Parathyroid adenoma (tissue), 2 donors: ENCODE data around the gene SUN5.
"Not testable (repeated sequence)": the region's sequence is repeated elsewhere in the genome, so short reads cannot be mapped to it uniquely, and the experiment has no call there.

Experiments
- H2AFZ ChIP-seq: fragments of 300-600 bp; sonication (generic); one replicate; pipeline ENCODE4 v1.7.0; 2017; ENCODE audit warnings: antibody characterized with exemption, mild to moderate bottlenecking
- H3K27ac ChIP-seq: fragments of 300-600 bp; sonication (generic); one replicate; pipeline ENCODE4 v1.7.0; 2017
- H3K27me3 ChIP-seq: fragments of 300-600 bp; sonication (generic); one replicate; pipeline ENCODE4 v1.7.0; 2017; ENCODE audit warnings: low read length; ENCODE audit not compliant: control insufficient read depth, insufficient read depth
- H3K36me3 ChIP-seq: fragments of 300-600 bp; sonication (generic); one replicate; pipeline ENCODE4 v1.7.0; 2017; ENCODE audit warnings: low read length; ENCODE audit not compliant: control insufficient read depth, insufficient read depth
- H3K4me1 ChIP-seq: fragments of 300-600 bp; sonication (generic); one replicate; pipeline ENCODE4 v1.7.0; 2017; ENCODE audit warnings: control low read depth
- H3K4me2 ChIP-seq: fragments of 300-600 bp; sonication (generic); one replicate; pipeline ENCODE4 v1.7.0; 2017; ENCODE audit warnings: low read length
- H3K4me3 ChIP-seq: fragments of 300-600 bp; sonication (generic); one replicate; pipeline ENCODE4 v1.7.0; 2017; ENCODE audit warnings: low read depth, low read length
- H3K79me2 ChIP-seq: fragments of 300-600 bp; sonication (generic); one replicate; pipeline ENCODE4 v1.7.0; 2017; ENCODE audit warnings: control low read depth
- H3K9ac ChIP-seq: fragments of 300-600 bp; sonication (generic); one replicate; pipeline ENCODE4 v1.7.0; 2017; ENCODE audit warnings: mild to moderate bottlenecking
- H3K9me3 ChIP-seq: fragments of 300-600 bp; sonication (generic); one replicate; pipeline ENCODE4 v1.7.0; 2017; ENCODE audit warnings: low read length; ENCODE audit not compliant: control insufficient read depth
- CTCF ChIP-seq: fragments of 300-600 bp; sonication (generic); IDR thresholded peaks from one replicate; pipeline ENCODE4 v1.7.0; 2017; ENCODE audit warnings: antibody characterized with exemption, mild to moderate bottlenecking
- donor health status: primary hyperparathyroidism.

Gene SUN5

DNA sequence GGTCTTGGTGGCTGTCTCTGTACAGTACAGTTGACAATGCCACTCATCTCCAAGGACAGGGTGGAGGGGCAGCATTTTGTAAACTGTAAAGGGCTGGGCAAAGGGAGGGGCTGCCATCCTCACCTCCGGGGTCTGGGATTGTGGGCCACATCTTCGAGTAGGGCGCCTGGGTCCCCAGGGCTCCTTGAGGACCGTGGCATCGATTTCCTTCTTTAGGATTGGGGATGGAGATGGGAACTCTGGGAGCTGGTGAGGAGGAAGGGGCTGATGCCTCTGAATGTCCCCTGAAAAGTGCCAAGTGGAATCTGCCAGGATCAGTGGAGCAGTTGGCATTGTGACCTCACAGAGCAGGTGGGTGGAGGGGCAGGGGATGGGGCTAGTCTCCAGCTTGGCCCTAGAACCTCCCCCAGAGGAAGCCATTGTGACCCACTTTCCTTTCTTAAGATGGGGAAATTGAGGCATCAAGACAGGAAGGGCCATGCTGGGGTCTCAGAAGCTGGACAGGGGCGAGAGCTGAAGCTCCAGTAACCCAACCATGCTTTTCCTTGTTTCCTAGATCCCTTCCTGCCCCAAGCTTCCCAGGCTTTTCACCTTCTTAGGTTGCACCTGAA lies at the start of gene SUN5:
TSS of gene SUN5 (minus strand) at position 293 of the 611 bp plus-strand sequence. CDS start at position 200, 93 bp downstream.
- Histone ChIP-seq H3K36me3 (no peaks in the 10 kb centered on the region), H3K4me1 (no peaks in the 10 kb centered on the region), H3K9me3 (no peaks in the 10 kb centered on the region), H3K79me2 (no peaks in the 10 kb centered on the region), H3K4me2 (no peak within 1 kb of the TSS), H3K4me3 (no peak within 1 kb of the TSS), H3K27me3 (no peaks in the 10 kb centered on the region), H3K9ac (no peak within 1 kb of the TSS), H3K27ac (no peak within 1 kb of the TSS), H2AFZ (no peak within 1 kb of the TSS)
- no peak for TF ChIP-seq CTCF

- no peaks in the 10 kb centered on the region for H3K27me3 ChIP-seq
- no peak within 1 kb of the TSS for H3K9ac ChIP-seq
- H3K36me3 ChIP-seq: no peaks in the 10 kb centered on the region
- H3K27ac ChIP-seq: no peak within 1 kb of the TSS
- TF ChIP-seq CTCF: no peak
- H2AFZ ChIP-seq: no peak within 1 kb of the TSS
- no peak within 1 kb of the TSS for H3K4me3 ChIP-seq
- H3K4me1 ChIP-seq: no peaks in the 10 kb centered on the region
- no peak within 1 kb of the TSS for H3K4me2 ChIP-seq
- no peaks in the 10 kb centered on the region for H3K79me2 ChIP-seq
- H3K9me3 ChIP-seq: no peaks in the 10 kb centered on the region
Observed at GRCh38 chr20:33053291-33054106, 49.3 kb upstream of the SUN5 start, which contains the start of gene BPIFB3. Gene BPIFB3, plus strand, starts transcription at chr20:33053903. Its CDS starts 1,533 bp downstream, at chr20:33055436.

- no peaks in the 10 kb centered on the region for H3K9me3 ChIP-seq
Observed at GRCh38 chr20:33051333-33051732, 47.1 kb upstream of the SUN5 start.

DNA sequence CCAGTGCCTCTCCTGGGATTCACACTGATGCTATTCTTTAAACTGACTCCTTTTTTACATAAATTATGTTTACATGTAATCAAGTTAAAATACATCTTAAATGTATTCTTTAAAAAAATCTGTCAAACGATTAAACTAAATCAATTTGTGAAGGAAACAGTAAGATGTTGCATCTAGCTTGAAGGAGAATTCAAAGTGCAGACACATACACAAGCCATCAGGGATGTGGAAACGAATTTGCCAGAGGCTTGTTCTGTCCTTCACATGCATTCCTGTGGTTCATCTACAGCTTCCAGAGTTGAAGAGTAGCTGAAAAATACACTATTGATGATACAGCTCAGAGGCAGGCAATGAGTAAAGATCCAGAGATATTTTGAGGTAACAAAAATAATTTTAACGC lies 42.2 kb upstream of the SUN5 start:
- Histone ChIP-seq H2AFZ (no peak overlapping the region), H3K4me1 (no peaks in the 10 kb centered on the region), H3K27me3 (no peaks in the 10 kb centered on the region), H3K9me3 (no peaks in the 10 kb centered on the region), H3K36me3 (no peaks in the 10 kb centered on the region), H3K9ac (no peak overlapping the region), H3K27ac (no peak overlapping the region), H3K79me2 (no peaks in the 10 kb centered on the region), H3K4me2 (no peak overlapping the region), H3K4me3 (no peak overlapping the region)
- TF ChIP-seq CTCF: no peak

More at GRCh38 chr20:33051333-33051732, 47.1 kb upstream of the SUN5 start:
- H3K36me3 ChIP-seq: no peaks in the 10 kb centered on the region
- H2AFZ ChIP-seq: no peak overlapping the region
- no peak for TF ChIP-seq CTCF
- no peaks in the 10 kb centered on the region for H3K79me2 ChIP-seq
- no peak overlapping the region for H3K4me2 ChIP-seq
- no peak overlapping the region for H3K4me3 ChIP-seq
- H3K4me1 ChIP-seq: no peaks in the 10 kb centered on the region
- no peaks in the 10 kb centered on the region for H3K27me3 ChIP-seq
- no peak overlapping the region for H3K9ac ChIP-seq
- no peak overlapping the region for H3K27ac ChIP-seq

DNA sequence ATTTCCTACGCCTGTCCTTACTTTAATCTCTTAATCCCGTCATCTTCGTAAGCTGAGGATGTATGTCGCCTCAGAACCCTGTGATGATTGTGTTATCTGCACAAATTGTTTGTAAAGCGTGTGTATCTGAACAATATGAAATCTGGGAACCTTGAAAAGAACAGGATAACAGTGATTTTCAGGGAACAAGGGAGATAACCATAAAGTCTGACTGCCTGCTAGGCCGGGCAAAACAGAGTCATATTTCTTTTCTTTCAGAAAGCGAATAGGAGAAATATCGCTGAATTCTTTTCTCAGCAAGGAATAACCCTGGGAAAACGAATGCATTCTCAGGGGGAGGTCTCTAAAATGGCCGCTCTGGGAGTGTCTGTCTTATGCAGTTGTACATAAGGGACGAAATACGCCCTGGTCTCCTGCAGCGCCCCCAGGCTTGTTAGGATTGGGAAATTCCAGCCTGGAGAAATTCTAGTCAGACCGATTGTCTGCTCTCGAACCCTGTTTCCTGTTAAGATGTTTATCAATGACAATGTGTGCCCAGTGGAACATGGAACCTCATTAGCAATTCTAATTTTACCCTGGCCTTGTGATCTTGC lies 41.0 kb upstream of the SUN5 start:
- not testable (repeated sequence) for H3K4me3 ChIP-seq, H2AFZ ChIP-seq, H3K79me2 ChIP-seq, H3K27ac ChIP-seq, H3K9ac ChIP-seq, H3K4me2 ChIP-seq, H3K4me1 ChIP-seq, H3K27me3 ChIP-seq, H3K36me3 ChIP-seq, H3K9me3 ChIP-seq
